ENCODE data around the gene WNT9A. TPM values are rescaled to one million over a fixed set of nuclear protein-coding genes. Genes with fewer than 3 reads are reported as not detected.
A peak's percentile ranks its signal among the peaks of the same experiment; 100 is the strongest.

Gene WNT9A
- total RNA-seq, 1 donor from 2014 or later = 13.8 TPM

- H3K4me1 Mint-ChIP-seq (ENCODE audit: low read depth, unreplicated experiment) = peaks cover 7% of the 10 kb centered on the region
- no peak for TF ChIP-seq CTCF (IDR thresholded peaks at IDR 0.05; ENCODE audit: partially characterized antibody, unreplicated experiment)
- no peak for DNase-seq
- H3K36me3 Mint-ChIP-seq (ENCODE audit: unreplicated experiment) = no peaks in the 10 kb centered on the region
- H3K4me3 Mint-ChIP-seq (ENCODE audit: unreplicated experiment) = no peak overlapping the region
- peaks cover 6% of the 10 kb centered on the region for H3K9me3 Mint-ChIP-seq (ENCODE audit: unreplicated experiment)
- peaks cover 6% of the 10 kb centered on the region for H3K27me3 Mint-ChIP-seq (ENCODE audit: unreplicated experiment)
- H3K27ac Mint-ChIP-seq (ENCODE audit: unreplicated experiment) = no peak overlapping the region
Observed at GRCh38 chr1:227902641-227902990, 45.1 kb downstream of the WNT9A start.

GRCh38 chr1:227901906-227902640 is 45.7 kb downstream of the WNT9A start:
- Mint-ChIP-seq H3K4me3 (ENCODE audit: unreplicated experiment) (no peak overlapping the region), H3K27me3 (ENCODE audit: unreplicated experiment) (peaks cover 6% of the 10 kb centered on the region), H3K4me1 (ENCODE audit: low read depth, unreplicated experiment) (peaks cover 5% of the 10 kb centered on the region), H3K36me3 (ENCODE audit: unreplicated experiment) (no peaks in the 10 kb centered on the region), H3K27ac (ENCODE audit: unreplicated experiment) (peak overlapping the region; percentile 14), H3K9me3 (ENCODE audit: unreplicated experiment) (peaks cover 6% of the 10 kb centered on the region)
- DNase-seq = peak; percentile 35
- no peak for TF ChIP-seq CTCF (IDR thresholded peaks at IDR 0.05; ENCODE audit: partially characterized antibody, unreplicated experiment)

GRCh38 chr1:227901239-227901905 is 46.4 kb downstream of the WNT9A start:
- peaks cover 7% of the 10 kb centered on the region for H3K27me3 Mint-ChIP-seq (ENCODE audit: unreplicated experiment)
- no peak overlapping the region for H3K4me3 Mint-ChIP-seq (ENCODE audit: unreplicated experiment)
- H3K4me1 Mint-ChIP-seq (ENCODE audit: low read depth, unreplicated experiment) = peaks cover 2% of the 10 kb centered on the region
- DNase-seq = peak; percentile 17
- H3K9me3 Mint-ChIP-seq (ENCODE audit: unreplicated experiment) = peaks cover 6% of the 10 kb centered on the region
- TF ChIP-seq CTCF (IDR thresholded peaks at IDR 0.05; ENCODE audit: partially characterized antibody, unreplicated experiment) = no peak
- H3K36me3 Mint-ChIP-seq (ENCODE audit: unreplicated experiment) = no peaks in the 10 kb centered on the region
- no peak overlapping the region for H3K27ac Mint-ChIP-seq (ENCODE audit: unreplicated experiment)

GRCh38 chr1:227900571-227901051 is 47.1 kb downstream of the WNT9A start:
- Mint-ChIP-seq H3K4me3 (ENCODE audit: unreplicated experiment) (no peak overlapping the region), H3K36me3 (ENCODE audit: unreplicated experiment) (no peaks in the 10 kb centered on the region), H3K27me3 (ENCODE audit: unreplicated experiment) (peaks cover 7% of the 10 kb centered on the region), H3K9me3 (ENCODE audit: unreplicated experiment) (peaks cover 6% of the 10 kb centered on the region), H3K4me1 (ENCODE audit: low read depth, unreplicated experiment) (peaks cover 2% of the 10 kb centered on the region), H3K27ac (ENCODE audit: unreplicated experiment) (no peak overlapping the region)
- no peak for TF ChIP-seq CTCF (IDR thresholded peaks at IDR 0.05; ENCODE audit: partially characterized antibody, unreplicated experiment)
- peak; percentile 7 for DNase-seq

Measured in glutamatergic neuron (in vitro differentiated cells).